ENCODE results near the gene BRSK1.

BRSK1 gene

DNA sequence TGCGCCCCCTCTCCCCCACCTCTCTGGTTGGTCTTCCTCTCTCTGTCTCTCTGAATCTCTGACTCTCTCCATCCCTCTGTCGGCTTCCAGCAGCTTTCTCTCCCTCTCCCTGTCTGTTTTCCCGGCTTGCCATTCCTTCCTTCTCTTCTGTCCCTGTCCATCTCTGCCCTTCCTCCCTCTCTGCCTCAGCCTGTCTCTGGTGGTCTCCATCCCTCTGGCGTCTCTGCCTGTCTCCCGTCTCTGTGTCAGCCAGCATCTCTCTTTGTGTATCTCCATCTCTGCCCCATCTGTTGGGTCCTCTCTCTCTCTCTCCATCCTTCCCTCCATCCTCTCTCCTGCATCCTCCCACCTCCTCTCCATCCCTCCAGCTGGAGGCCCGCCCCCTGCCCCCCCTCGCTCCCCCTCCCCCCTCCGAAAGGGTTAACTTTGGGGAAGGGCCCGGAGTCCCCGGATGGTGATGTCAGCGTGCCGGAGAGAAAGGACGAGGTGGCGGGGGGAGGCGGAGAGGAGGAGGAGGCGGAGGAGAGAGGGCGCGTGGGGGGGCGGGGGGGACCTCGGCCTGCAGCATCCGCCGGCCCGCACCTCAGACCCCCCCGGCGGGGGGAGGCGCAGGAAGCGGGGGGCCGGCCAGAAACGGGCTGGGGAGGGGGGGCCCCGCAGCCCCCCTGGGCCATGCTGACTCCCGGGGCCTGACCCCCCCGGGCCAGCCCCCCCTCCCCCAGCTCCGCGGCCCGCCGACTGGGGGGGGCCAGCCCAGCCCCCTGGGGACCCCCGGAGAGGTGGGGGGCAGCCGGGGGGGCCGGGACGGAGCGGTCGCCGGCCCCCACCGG is at the start of gene BRSK1:
Gene BRSK1, plus strand, starts transcription at position 450 of the 830 bp plus-strand sequence. CDS start 446 bp downstream, outside the sequence.
- DNase-seq: no peak

- no peak for DNase-seq
Measured at GRCh38 chr19:55238030-55238429, 45.8 kb upstream of the BRSK1 start.

GRCh38 chr19:55239004-55239403 is 44.8 kb upstream of the BRSK1 start:
- no peak for DNase-seq

DNA sequence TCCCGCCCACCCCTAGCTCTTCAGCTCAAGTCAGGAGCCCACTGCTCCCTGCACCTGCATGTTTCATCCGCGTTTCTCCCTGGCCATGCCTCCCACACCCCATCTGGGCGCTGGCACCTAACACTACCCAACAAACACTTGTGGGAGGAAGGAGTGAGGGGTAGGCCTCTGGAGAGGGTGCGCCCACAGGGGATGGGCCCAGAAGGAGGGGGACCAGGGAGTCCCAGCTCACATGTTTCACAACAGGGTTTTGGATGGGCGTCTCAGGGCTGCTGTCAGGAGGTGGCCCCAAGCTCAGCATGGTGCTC is 43.1 kb upstream of the BRSK1 start:
- DNase-seq: no peak

- no peak for DNase-seq
Measured at GRCh38 chr19:55241143-55241934, 42.5 kb upstream of the BRSK1 start.

GRCh38 chr19:55241935-55242464 is 41.8 kb upstream of the BRSK1 start:
- DNase-seq: no peak

GRCh38 chr19:55242517-55242916 is 41.3 kb upstream of the BRSK1 start:
- DNase-seq: no peak

DNA sequence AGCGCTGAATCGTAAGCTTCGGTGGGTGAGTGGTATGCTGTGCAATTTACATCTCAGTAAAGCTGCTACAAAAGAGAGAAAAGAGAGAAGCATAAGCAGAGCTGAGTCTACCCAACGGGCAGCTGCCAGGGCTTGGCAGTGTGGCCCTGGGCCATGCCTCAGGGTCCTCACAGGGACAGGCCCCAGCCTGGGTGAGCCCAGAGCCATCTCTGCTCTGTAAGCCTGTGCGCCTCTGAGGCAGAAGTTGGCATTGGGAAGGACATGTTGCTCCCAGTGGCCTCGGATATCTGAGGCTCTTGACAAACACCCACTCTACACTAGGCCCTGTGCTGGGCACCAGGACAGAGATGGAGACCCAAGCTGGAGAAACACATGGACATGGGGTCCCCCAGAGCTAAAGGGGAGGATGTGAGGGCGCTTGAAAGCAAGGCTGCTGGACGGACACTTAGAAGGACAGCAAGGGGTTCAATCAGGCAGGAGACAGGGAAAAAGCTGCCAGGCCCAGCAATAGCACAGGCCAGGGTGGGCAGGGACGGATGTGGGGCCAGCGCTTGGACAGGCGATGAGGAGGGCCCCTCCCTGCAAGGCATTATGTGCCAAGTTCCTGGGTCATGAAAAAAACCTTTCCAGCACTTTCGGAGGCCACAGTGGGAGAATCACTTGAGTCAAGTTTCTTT is 39.7 kb upstream of the BRSK1 start:
- no peak for DNase-seq

- DNase-seq: no peak
Measured at GRCh38 chr19:55245236-55245904, 38.4 kb upstream of the BRSK1 start.

GRCh38 chr19:55246462-55247451 is 37.0 kb upstream of the BRSK1 start:
- no peak for DNase-seq

- DNase-seq: no peak
Measured at GRCh38 chr19:55247621-55248099, 36.1 kb upstream of the BRSK1 start.

GRCh38 chr19:55248166-55248675 is 35.6 kb upstream of the BRSK1 start:
- no peak for DNase-seq

DNA sequence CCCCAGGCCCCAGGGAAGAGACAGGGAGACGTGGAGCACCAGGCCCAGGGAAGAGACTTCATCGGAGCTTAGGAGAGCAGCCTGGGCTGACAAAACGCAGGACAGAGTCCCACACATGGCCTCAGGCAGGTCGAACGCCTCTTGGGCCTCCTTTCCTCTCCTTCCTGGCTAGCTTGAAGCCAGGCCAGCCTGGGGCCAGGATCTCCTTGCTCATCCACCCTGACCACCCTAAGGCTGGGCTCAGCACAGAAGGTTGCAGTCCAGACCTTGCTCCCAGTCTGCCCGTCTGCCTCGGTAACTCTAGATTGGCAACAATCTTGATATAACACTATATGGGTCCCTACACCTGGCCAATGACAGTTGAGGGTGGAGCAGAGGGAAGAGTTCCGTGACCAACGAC is 35.1 kb upstream of the BRSK1 start:
- DNase-seq: no peak

- no peak for DNase-seq
Measured at GRCh38 chr19:55249841-55250240, 34.0 kb upstream of the BRSK1 start.

GRCh38 chr19:55250262-55251036 is 33.3 kb upstream of the BRSK1 start:
- DNase-seq: no peak

DNA sequence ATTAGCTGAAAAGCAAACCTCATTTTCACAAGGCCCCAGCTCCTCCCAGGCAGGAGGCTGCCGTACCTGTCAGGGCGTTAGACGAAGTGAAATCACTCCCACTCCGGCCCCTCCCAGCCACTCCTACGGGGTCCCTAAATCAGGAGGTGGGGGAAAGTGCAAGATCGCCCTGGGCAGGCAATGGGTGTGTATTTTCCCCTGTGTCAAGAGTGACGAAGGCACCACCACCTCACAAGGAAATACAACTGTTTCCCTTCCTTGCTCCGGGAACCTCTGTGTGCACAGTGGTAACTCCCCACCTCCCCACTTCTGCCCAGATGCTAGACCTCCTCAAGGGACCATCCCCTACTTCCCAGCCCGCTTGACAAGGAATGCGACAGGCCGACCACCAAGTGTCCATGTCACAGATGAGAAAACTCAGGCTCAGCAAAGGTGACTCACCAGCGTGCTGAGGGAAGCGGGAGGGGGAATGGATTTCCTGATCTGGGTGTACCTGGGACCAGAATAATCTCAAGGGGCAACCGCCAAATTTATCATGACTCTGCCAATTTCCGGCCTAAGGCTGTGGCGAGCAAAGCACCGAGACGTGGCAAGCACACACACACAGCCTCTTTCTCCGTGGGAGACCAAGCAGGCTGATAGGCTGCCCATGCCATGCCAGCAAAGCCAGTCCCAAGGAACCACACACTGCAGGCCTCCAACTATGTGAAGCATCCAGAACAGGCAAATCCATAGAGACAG is 32.3 kb upstream of the BRSK1 start:
- DNase-seq: no peak

DNA sequence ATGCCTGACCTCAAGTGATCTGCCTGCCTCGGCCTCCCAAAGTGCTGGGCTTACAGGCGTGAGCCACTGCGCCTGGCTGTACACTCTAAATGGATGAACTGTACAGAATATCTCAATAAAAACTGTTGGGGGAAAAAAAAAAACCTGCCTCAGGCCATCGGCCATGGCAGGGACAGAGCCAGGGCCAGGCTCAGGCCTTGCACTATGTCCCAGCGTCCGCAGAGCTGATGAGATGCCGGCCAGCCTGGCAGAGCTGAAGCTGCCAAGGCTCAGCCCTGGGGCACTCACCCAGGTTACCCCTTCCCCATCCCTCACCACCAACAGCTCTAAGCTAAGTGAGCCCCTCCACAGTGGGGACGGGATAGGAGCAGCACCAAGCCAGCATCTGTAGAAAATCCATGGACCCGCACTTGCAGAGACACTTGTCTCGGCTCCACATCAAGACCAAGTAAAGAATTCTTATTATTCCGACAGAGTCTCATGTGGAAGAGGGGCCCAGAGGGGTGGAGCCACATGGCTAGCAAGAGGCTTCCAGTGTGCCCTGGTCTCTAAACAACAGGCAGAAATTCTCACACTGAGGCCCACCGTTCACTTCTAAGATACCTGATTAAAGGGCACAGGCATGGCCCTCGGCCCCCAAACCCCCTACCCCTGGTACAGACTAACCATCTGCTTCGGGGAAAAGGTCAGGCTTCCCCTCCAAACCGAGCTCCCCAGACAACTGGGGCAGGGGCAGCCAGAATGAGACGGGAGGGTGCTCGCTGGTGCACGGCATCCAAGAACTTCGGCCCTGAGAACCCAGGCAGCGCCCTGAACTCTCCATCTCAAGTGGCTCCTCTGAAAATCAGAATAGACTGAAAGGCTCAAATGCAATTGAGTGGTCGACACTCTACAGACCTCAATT is 30.8 kb upstream of the BRSK1 start:
- DNase-seq: no peak

- peak; percentile 91 for DNase-seq
Measured at GRCh38 chr19:55253842-55254624, 29.8 kb upstream of the BRSK1 start.
